MCF 10A (cell line): ENCODE results near the gene RAB3IP. TPM values are rescaled to one million over a fixed set of nuclear protein-coding genes. Genes with fewer than 3 reads are reported as not detected.
"Not testable (repeated sequence)": the region's sequence is repeated elsewhere in the genome, so short reads cannot be mapped to it uniquely, and the experiment has no call there.

ENCODE experiments used
- BruUV-seq: library from RNA; stranded (reverse); fragments of 400-500 nt; replicated peaks from 2 replicates; lab custom pipeline; 2021; lab: Mats Ljungman, UMichigan
- CTCF ChIA-PET: fragments of 300-600 bp; sonication (Branson Sonifier 250); formaldehyde crosslinking; extraction: SDS; loops from one replicate; lab custom pipeline; 2021; ENCODE audit warnings: antibody characterized with exemption, inconsistent platforms; lab: Yijun Ruan, JAX
- POLR2A ChIA-PET: fragments of 300-600, 350-650 bp; sonication (Branson Sonifier 250); formaldehyde crosslinking; extraction: SDS; loops from one replicate; lab custom pipeline; 2020; ENCODE audit warnings: antibody characterized with exemption, inconsistent platforms; lab: Yijun Ruan, JAX
- DNase-seq: peaks from one replicate; pipeline ENCODE4 v3.0.0-alpha.2; 2018; ENCODE audit not compliant: unreplicated experiment
- H3K27ac Mint-ChIP-seq: one replicate; pipeline ENCODE4 v1.8.0; 2022; ENCODE audit warnings: mild to moderate bottlenecking, low read depth, mixed read lengths; ENCODE audit not compliant: unreplicated experiment
- H3K27me3 Mint-ChIP-seq: one replicate; pipeline ENCODE4 v1.8.0; 2022; ENCODE audit warnings: mixed read lengths; ENCODE audit not compliant: insufficient read depth, unreplicated experiment
- H3K36me3 Mint-ChIP-seq: one replicate; pipeline ENCODE4 v1.8.0; 2022; ENCODE audit warnings: mild to moderate bottlenecking, moderate library complexity, mixed read lengths; ENCODE audit not compliant: insufficient read depth, unreplicated experiment
- H3K4me1 Mint-ChIP-seq: one replicate; pipeline ENCODE4 v1.8.0; 2022; ENCODE audit warnings: mixed read lengths; ENCODE audit not compliant: insufficient read depth, unreplicated experiment
- H3K4me3 Mint-ChIP-seq: one replicate; pipeline ENCODE4 v1.8.0; 2022; ENCODE audit warnings: mild to moderate bottlenecking, moderate library complexity, mixed read lengths; ENCODE audit not compliant: unreplicated experiment
- H3K9me3 Mint-ChIP-seq: one replicate; pipeline ENCODE4 v1.8.0; 2022; ENCODE audit warnings: mixed read lengths; ENCODE audit not compliant: unreplicated experiment
- CTCF ChIP-seq: fragments of 200-600 bp; IDR thresholded peaks from one replicate; pipeline ENCODE4 v1.8.0; 2022; ENCODE audit warnings: antibody characterized with exemption, mild to moderate bottlenecking; ENCODE audit not compliant: unreplicated experiment
- intact Hi-C: fragments of 100-400 bp; cut with micrococcal nuclease; formaldehyde crosslinking; loops from 2 replicates; pipeline ENCODE4 v1.14.1; 2022
- total RNA-seq: library from RNA; stranded (reverse); gene quantifications from 2 replicates; pipeline ENCODE4 v1.2.3, GENCODE V29; 2022

Gene RAB3IP
- total RNA-seq, 1 experiment from 2014 or later = 31.5 TPM

- H3K36me3 Mint-ChIP-seq = peaks cover 15% of the 10 kb centered on the region
- H3K4me3 Mint-ChIP-seq = no peak overlapping the region
- TF ChIP-seq CTCF = no peak
- no TSS peak for BruUV-seq
- H3K27ac Mint-ChIP-seq = no peak overlapping the region
- ChIA-PET POLR2A (no interaction called here), CTCF (no interaction called here)
- peaks cover 13% of the 10 kb centered on the region for H3K9me3 Mint-ChIP-seq
- intact Hi-C loops = no loop called here
- DNase-seq = no peak
- no peaks in the 10 kb centered on the region for H3K4me1 Mint-ChIP-seq
- no peaks in the 10 kb centered on the region for H3K27me3 Mint-ChIP-seq
Measured at GRCh38 chr12:69789351-69789750, 50.7 kb downstream of the RAB3IP start.

- H3K27me3 Mint-ChIP-seq = no peaks in the 10 kb centered on the region
- no TSS peak for BruUV-seq
- DNase-seq = no peak
- ChIA-PET POLR2A (no interaction called here), CTCF (interaction anchor here (0.6 to 1.6 kb wide), 3 partner anchors 13 to 706 kb away, joined by 3 to 4 read pairs (median 4); no protein-coding TSS in a partner anchor)
- intact Hi-C loops = no loop called here
- H3K4me3 Mint-ChIP-seq = no peak overlapping the region
- H3K36me3 Mint-ChIP-seq = peaks cover 20% of the 10 kb centered on the region
- peaks cover 13% of the 10 kb centered on the region for H3K9me3 Mint-ChIP-seq
- no peak overlapping the region for H3K27ac Mint-ChIP-seq
- no peak for TF ChIP-seq CTCF
- no peaks in the 10 kb centered on the region for H3K4me1 Mint-ChIP-seq
Measured at GRCh38 chr12:69792533-69792932, 53.9 kb downstream of the RAB3IP start.

GRCh38 chr12:69807101-69807897 is 68.6 kb downstream of the RAB3IP start:
- intact Hi-C loops, H3K27ac Mint-ChIP-seq, H3K4me1 Mint-ChIP-seq, H3K27me3 Mint-ChIP-seq, DNase-seq, H3K4me3 Mint-ChIP-seq, CTCF ChIA-PET, POLR2A ChIA-PET, BruUV-seq: not testable (repeated sequence)
- H3K36me3 Mint-ChIP-seq = peaks cover 22% of the 10 kb centered on the region
- H3K9me3 Mint-ChIP-seq = peaks cover 16% of the 10 kb centered on the region

- no TSS peak for BruUV-seq
- ChIA-PET CTCF (interaction anchor here (1.1 kb wide), 1 partner anchor 172 kb away, joined by 4 read pairs; no protein-coding TSS in a partner anchor), POLR2A (no interaction called here)
- H3K9me3 Mint-ChIP-seq = peaks cover 16% of the 10 kb centered on the region
- H3K27ac Mint-ChIP-seq = no peak overlapping the region
- DNase-seq = no peak
- H3K4me1 Mint-ChIP-seq = no peaks in the 10 kb centered on the region
- H3K27me3 Mint-ChIP-seq = no peaks in the 10 kb centered on the region
- no peak overlapping the region for H3K4me3 Mint-ChIP-seq
- H3K36me3 Mint-ChIP-seq = peaks cover 22% of the 10 kb centered on the region
- TF ChIP-seq CTCF = no peak
- intact Hi-C loops = no loop called here
Measured at GRCh38 chr12:69810870-69811498, 72.3 kb downstream of the RAB3IP start.
